Measurements from ENCODE around the gene TSSC4.

Gene TSSC4

GRCh38 chr11:2449548-2450320, 49.2 kb downstream of the TSSC4 start:
- no peak overlapping the region for H3K4me3 ChIP-seq (ENCODE audit: low read depth, low read length)
- TF ChIP-seq, protein P1, sequence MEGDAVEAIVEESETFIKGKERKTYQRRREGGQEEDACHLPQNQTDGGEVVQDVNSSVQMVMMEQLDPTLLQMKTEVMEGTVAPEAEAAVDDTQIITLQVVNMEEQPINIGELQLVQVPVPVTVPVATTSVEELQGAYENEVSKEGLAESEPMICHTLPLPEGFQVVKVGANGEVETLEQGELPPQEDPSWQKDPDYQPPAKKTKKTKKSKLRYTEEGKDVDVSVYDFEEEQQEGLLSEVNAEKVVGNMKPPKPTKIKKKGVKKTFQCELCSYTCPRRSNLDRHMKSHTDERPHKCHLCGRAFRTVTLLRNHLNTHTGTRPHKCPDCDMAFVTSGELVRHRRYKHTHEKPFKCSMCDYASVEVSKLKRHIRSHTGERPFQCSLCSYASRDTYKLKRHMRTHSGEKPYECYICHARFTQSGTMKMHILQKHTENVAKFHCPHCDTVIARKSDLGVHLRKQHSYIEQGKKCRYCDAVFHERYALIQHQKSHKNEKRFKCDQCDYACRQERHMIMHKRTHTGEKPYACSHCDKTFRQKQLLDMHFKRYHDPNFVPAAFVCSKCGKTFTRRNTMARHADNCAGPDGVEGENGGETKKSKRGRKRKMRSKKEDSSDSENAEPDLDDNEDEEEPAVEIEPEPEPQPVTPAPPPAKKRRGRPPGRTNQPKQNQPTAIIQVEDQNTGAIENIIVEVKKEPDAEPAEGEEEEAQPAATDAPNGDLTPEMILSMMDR (IDR thresholded peaks at IDR 0.05; ENCODE audit: control insufficient read depth, extremely low read depth, insufficient read depth): no peak
- DNase-seq (ENCODE audit: low read depth): no peak

DNA sequence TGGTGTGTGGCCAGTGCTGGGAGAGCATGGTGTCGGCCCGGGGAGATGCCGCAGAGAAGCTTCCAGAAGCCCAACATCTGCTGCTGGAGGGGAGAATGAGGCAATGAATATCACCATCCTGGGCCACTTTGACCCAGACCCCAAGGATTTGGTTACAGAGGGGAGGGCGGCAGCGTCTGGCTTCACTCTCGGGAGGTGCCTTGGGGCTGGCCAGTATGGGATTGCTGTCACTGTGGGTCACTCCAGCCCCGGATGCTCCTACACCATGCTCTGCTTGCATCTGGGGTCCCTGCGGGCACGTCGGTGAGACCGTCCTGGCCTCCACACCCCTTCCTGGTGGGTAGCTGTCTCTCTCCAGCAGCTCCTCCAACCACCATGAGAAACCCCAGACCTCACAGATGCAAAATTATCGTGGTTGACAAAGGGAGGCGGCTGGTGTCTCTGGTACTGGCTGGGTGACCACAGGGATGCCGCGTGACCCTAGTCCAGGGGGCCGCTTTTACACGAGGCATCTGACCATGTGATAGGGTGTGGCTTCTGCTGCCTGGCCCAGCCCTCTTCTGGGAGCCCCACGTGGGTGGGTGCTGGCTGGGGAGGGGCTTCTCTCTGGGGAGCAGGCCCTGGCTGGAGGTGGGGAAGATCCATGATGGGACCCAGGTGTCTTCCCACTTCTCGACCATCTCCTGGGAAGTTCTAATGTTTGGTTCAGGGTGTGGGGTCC, 49.9 kb downstream of the TSSC4 start:
- DNase-seq (ENCODE audit: low read depth): no peak
- TF ChIP-seq, protein P1 (IDR thresholded peaks at IDR 0.05; ENCODE audit: control insufficient read depth, extremely low read depth, insufficient read depth): no peak
- H3K4me3 ChIP-seq (ENCODE audit: low read depth, low read length): no peak overlapping the region

DNA sequence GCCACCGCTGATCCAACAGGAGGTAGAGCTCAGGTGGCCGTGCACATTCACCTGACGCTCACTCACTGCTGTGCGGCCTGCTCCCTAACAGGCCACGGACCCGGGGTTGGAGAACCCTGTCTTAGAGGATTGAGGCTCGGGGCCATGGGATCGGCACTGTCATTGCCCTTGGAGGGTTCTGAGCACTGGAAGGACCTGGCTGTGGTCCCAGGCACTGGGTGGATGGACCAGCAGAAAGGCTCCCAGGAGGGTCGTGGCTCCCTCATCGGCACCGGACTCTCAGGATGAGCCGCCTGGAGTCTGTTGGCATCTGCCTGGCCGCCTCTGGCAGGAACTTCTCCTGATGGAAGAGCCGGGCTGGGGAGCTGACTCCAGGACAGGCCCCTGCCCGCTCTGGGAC, 50.8 kb downstream of the TSSC4 start:
- TF ChIP-seq, protein P1 (IDR thresholded peaks at IDR 0.05; ENCODE audit: control insufficient read depth, extremely low read depth, insufficient read depth): no peak
- no peak for DNase-seq (ENCODE audit: low read depth)
- H3K4me3 ChIP-seq (ENCODE audit: low read depth, low read length): no peak overlapping the region

- TF ChIP-seq, protein P1 (IDR thresholded peaks at IDR 0.05; ENCODE audit: control insufficient read depth, extremely low read depth, insufficient read depth): no peak
- no peak overlapping the region for H3K4me3 ChIP-seq (ENCODE audit: low read depth, low read length)
- no peak for DNase-seq (ENCODE audit: low read depth)
These were observed 51.4 kb downstream of the TSSC4 start for GRCh38 chr11:2451916-2452315.

- DNase-seq (ENCODE audit: low read depth): no peak
- TF ChIP-seq, protein P1 (IDR thresholded peaks at IDR 0.05; ENCODE audit: control insufficient read depth, extremely low read depth, insufficient read depth): no peak
These were observed 51.9 kb downstream of the TSSC4 start for GRCh38 chr11:2452321-2453012.

DNA sequence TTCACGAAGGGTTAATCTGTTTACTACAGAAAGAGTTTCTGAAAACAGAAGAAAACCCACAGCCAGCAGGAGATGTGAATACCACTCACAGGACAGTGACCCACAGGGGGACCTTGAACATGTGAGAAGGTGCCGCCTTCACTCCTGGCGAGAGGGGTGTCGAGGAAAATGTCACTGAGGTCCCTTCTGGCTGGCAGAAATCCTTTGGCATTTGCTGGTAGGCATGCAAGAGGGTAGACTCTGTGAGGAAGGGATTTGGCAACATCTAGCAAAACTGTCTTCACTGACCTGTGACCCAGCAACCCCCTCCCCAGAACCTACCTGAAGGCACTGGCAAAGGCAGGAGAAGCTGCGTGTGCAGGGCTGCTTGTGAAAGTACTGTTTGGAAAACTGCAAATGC, 52.9 kb downstream of the TSSC4 start:
- no peak overlapping the region for H3K4me3 ChIP-seq (ENCODE audit: low read depth, low read length)
- TF ChIP-seq, protein P1 (IDR thresholded peaks at IDR 0.05; ENCODE audit: control insufficient read depth, extremely low read depth, insufficient read depth): no peak
- no peak for DNase-seq (ENCODE audit: low read depth)

More at GRCh38 chr11:2452321-2453012, 51.9 kb downstream of the TSSC4 start:
- H3K4me3 ChIP-seq (ENCODE audit: low read depth, low read length): no peak overlapping the region
